HEK293 (cell line): ENCODE measurements around the gene NRP1.

Experiments used
- CTCF ChIA-PET: fragments of 350-600 bp; formaldehyde crosslinking; extraction: SDS; loops from one replicate; lab custom pipeline; 2021; ENCODE audit warnings: antibody characterized with exemption; lab: Yijun Ruan, JAX
- POLR2A ChIA-PET: fragments of 300-600 bp; formaldehyde crosslinking; extraction: SDS; loops from one replicate; lab custom pipeline; 2020; ENCODE audit warnings: antibody characterized with exemption, inconsistent platforms; lab: Yijun Ruan, JAX
- H3K27ac ChIP-seq: fragments of 200-500 bp; sonication (Bioruptor generic); 2 replicates; pipeline ENCODE4 v1.5.1; 2014; ENCODE audit warnings: low read depth, low read length, control low read depth, inconsistent platforms; ENCODE audit errors: extremely low read depth
- H3K36me3 ChIP-seq, 2 experiments: fragments of 200-500 bp in 1 of 2; sonication (Bioruptor generic) in 1 of 2; 1 replicate in 1 of 2; 2 replicates in 1 of 2; pipeline ENCODE4 v1.5.1; 2014 to 2017; ENCODE audit warnings: inconsistent platforms in 2 of 2, low read length in 2 of 2; ENCODE audit not compliant: control insufficient read depth in 2 of 2, insufficient read depth in 1 of 2
- H3K4me1 ChIP-seq: fragments of 200-500 bp; sonication (Bioruptor generic); 2 replicates; pipeline ENCODE4 v1.5.1; 2014; ENCODE audit warnings: mild to moderate bottlenecking, low read length, inconsistent platforms; ENCODE audit not compliant: control insufficient read depth, insufficient read depth
- H3K4me3 ChIP-seq: 2 replicates; pipeline ENCODE4 v1.5.1; 2011; ENCODE audit warnings: low read depth, mild to moderate bottlenecking, control low read depth, low read length, moderate library complexity
- H3K9me3 ChIP-seq: fragments of 200-500 bp; sonication (Bioruptor generic); 2 replicates; pipeline ENCODE4 v1.5.1; 2014; ENCODE audit warnings: low read depth, low read length, inconsistent platforms; ENCODE audit not compliant: control insufficient read depth, insufficient read depth
- CTCF ChIP-seq: fragments of 450-650 bp; formaldehyde crosslinking; IDR thresholded peaks from 2 replicates; pipeline ENCODE4 v1.5.1; 2016; ENCODE audit warnings: missing biosample characterization, missing genetic modification characterization
- GLI4 ChIP-seq: fragments of 450-650 bp; formaldehyde crosslinking; IDR thresholded peaks from 2 replicates; pipeline ENCODE4 v1.5.1; 2016; ENCODE audit warnings: missing biosample characterization, missing genetic modification characterization
- HOXD13 ChIP-seq: sonication (generic); formaldehyde crosslinking; IDR thresholded peaks from 2 replicates; pipeline ENCODE4 v1.8.0; 2022; ENCODE audit warnings: missing genetic modification reagents, borderline replicate concordance
- KLF7 ChIP-seq: fragments of 450-650 bp; formaldehyde crosslinking; IDR thresholded peaks from 2 replicates; pipeline ENCODE4 v1.5.1; 2016; ENCODE audit warnings: missing biosample characterization, missing genetic modification characterization, borderline replicate concordance
- SP2 ChIP-seq: fragments of 450-650 bp; formaldehyde crosslinking; IDR thresholded peaks from 2 replicates; pipeline ENCODE4 v1.5.1; 2016; ENCODE audit warnings: missing biosample characterization, missing genetic modification characterization
- SP3 ChIP-seq: fragments of 450-650 bp; formaldehyde crosslinking; IDR thresholded peaks from 2 replicates; pipeline ENCODE4 v1.5.1; 2016; ENCODE audit warnings: missing biosample characterization, missing genetic modification characterization
- ZBTB8A ChIP-seq: fragments of 450-650 bp; formaldehyde crosslinking; IDR thresholded peaks from 2 replicates; pipeline ENCODE4 v1.5.1; 2016; ENCODE audit warnings: missing biosample characterization, missing genetic modification characterization
- ZFP37 ChIP-seq: fragments of 450-650 bp; formaldehyde crosslinking; IDR thresholded peaks from 2 replicates; pipeline ENCODE4 v1.5.1; 2016; ENCODE audit warnings: missing biosample characterization, missing genetic modification characterization
- ZNF155 ChIP-seq: fragments of 450-650 bp; formaldehyde crosslinking; IDR thresholded peaks from 2 replicates; pipeline ENCODE4 v1.5.1; 2016; ENCODE audit warnings: missing biosample characterization, missing genetic modification characterization
- ZNF157 ChIP-seq: fragments of 450-650 bp; formaldehyde crosslinking; IDR thresholded peaks from 2 replicates; pipeline ENCODE4 v1.5.1; 2016; ENCODE audit warnings: missing biosample characterization, missing genetic modification characterization
- ZNF202 ChIP-seq: fragments of 450-650 bp; formaldehyde crosslinking; IDR thresholded peaks from 2 replicates; pipeline ENCODE4 v1.5.1; 2016; ENCODE audit warnings: missing biosample characterization, missing genetic modification characterization, borderline replicate concordance
- ZNF335 ChIP-seq: fragments of 450-650 bp; formaldehyde crosslinking; conservative IDR thresholded peaks from 2 replicates; pipeline ENCODE4 v1.5.1; 2016; ENCODE audit warnings: missing biosample characterization, missing genetic modification characterization
- ZNF354C ChIP-seq: fragments of 450-650 bp; formaldehyde crosslinking; IDR thresholded peaks from 2 replicates; pipeline ENCODE4 v1.5.1; 2016; ENCODE audit warnings: missing biosample characterization, missing genetic modification characterization, low read depth, borderline replicate concordance
- ZNF362 ChIP-seq: fragments of 450-650 bp; formaldehyde crosslinking; IDR thresholded peaks from 2 replicates; pipeline ENCODE4 v1.5.1; 2016; ENCODE audit warnings: missing biosample characterization, missing genetic modification characterization
- ZNF585B ChIP-seq: fragments of 450-650 bp; formaldehyde crosslinking; IDR thresholded peaks from 2 replicates; pipeline ENCODE4 v1.5.1; 2016; ENCODE audit warnings: missing biosample characterization, missing genetic modification characterization
- ZNF596 ChIP-seq: fragments of 450-650 bp; IDR thresholded peaks from 2 replicates; pipeline ENCODE4 v1.5.0; 2018; ENCODE audit warnings: missing biosample characterization, mild to moderate bottlenecking, missing genetic modification characterization, moderate library complexity
- ZNF629 ChIP-seq: fragments of 450-650 bp; formaldehyde crosslinking; IDR thresholded peaks from 2 replicates; pipeline ENCODE4 v1.5.1; 2017; ENCODE audit warnings: missing biosample characterization, missing genetic modification characterization
- ZNF645 ChIP-seq: fragments of 450-650 bp; formaldehyde crosslinking; IDR thresholded peaks from 2 replicates; pipeline ENCODE4; 2016; ENCODE audit warnings: missing biosample characterization, missing genetic modification characterization
- ZNF660 ChIP-seq: fragments of 450-650 bp; IDR thresholded peaks from 2 replicates; pipeline ENCODE4 v1.5.1; 2018; ENCODE audit warnings: missing biosample characterization, mild to moderate bottlenecking, missing genetic modification characterization
- ZNF843 ChIP-seq: fragments of 450-650 bp; formaldehyde crosslinking; IDR thresholded peaks from 2 replicates; pipeline ENCODE4 v1.5.1; 2016; ENCODE audit warnings: missing biosample characterization, missing genetic modification characterization
- ZSCAN18 ChIP-seq: fragments of 450-650 bp; formaldehyde crosslinking; IDR thresholded peaks from 2 replicates; pipeline ENCODE4 v1.5.1; 2016; ENCODE audit warnings: missing biosample characterization, missing genetic modification characterization

Gene NRP1

GRCh38 chr10:33376976-33377657 lies 42.6 kb upstream of the NRP1 start:
- POLR2A ChIA-PET, result no interaction called here

GRCh38 chr10:33376476-33376875 lies 42.0 kb upstream of the NRP1 start:
- POLR2A ChIA-PET, result no interaction called here
- H3K4me3 ChIP-seq, result no peak overlapping the region
- H3K9me3 ChIP-seq, result no peaks in the 10 kb centered on the region
- no peaks in the 10 kb centered on the region for H3K36me3 ChIP-seq
- TF ChIP-seq KLF7 (no peak), GLI4 (tag by site-specific recombination) (no peak), SP2 (tag by site-specific recombination) (no peak), ZNF585B (tag by site-specific recombination) (no peak), ZNF335 (tag by site-specific recombination) (no peak), ZNF596 (no peak), ZNF202 (tag by site-specific recombination) (no peak), ZSCAN18 (tag by site-specific recombination) (no peak), ZNF660 (tag by site-specific recombination) (no peak), ZNF645 (no peak), ZNF629 (tag by site-specific recombination) (no peak), ZNF157 (tag by site-specific recombination) (no peak), ZNF843 (tag by site-specific recombination) (no peak), SP3 (tag by site-specific recombination) (no peak), HOXD13 (no peak), ZFP37 (no peak), ZNF354C (no peak)
- TF ChIP-seq, all 188 proteins: peak for 0
- Histone ChIP-seq H3K27ac (no peak overlapping the region), H3K4me1 (no peaks in the 10 kb centered on the region)
- CTCF ChIA-PET, result no interaction called here

More at GRCh38 chr10:33376976-33377657, 42.6 kb upstream of the NRP1 start:
- no peaks in the 10 kb centered on the region for H3K4me1 ChIP-seq
- no peak overlapping the region for H3K4me3 ChIP-seq
- TF ChIP-seq CTCF (tag by site-specific recombination) (no peak), ZBTB8A (no peak), ZNF362 (tag by site-specific recombination) (no peak), ZNF155 (tag by site-specific recombination) (no peak)
- H3K9me3 ChIP-seq, result no peaks in the 10 kb centered on the region
- H3K36me3 ChIP-seq, result no peaks in the 10 kb centered on the region
- CTCF ChIA-PET, result interaction anchor here (0.7 kb wide), 1 partner anchor 75 kb away, joined by 5 read pairs; no protein-coding TSS in a partner anchor
- no peak overlapping the region for H3K27ac ChIP-seq
